ENCODE data around the gene RAB6D. TPM values are rescaled to one million over a fixed set of nuclear protein-coding genes. Genes with fewer than 3 reads are reported as not detected.
A peak's percentile ranks its signal among the peaks of the same experiment; 100 is the strongest.

Gene RAB6D
- total and polyA plus RNA-seq, 9 of the 15 experiments (the other 6 are each of a cell fraction or from before 2014, with no cell fraction given) = 0.01 to 0.04 (median 0.03) TPM; not detected in 5

DNA sequence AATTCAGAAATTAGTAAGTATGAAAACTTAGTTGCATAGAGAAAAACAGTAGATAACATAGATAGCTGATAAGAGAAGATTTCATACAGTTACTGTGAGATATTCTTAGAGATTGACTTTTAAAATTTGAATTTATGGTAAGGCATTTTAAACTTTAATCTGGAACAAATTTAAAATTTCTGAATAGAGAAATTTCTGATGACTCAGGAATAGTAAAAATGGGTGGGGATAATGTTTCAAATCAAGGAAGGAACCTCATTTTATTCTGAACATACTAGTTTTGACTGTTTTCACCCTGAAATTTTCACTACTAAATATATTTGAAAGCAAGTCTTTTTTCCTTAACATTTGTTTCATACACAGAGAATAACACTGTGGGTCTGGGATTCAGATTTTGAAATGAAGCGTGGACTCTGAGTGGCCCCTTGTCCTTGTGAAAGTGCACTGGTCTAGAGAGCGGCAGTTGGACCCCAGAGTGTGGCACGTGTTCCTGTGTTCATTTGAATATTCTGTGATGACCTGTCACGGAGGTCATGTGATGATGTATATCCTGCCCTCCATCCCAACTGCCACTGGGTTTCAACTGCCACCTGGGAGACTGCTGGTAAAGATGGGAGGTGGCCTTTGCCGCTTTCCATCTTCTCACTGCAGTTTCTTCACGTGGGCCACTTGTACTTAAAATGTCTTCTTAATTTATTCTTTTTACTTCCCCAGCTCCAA is 38.5 kb upstream of the RAB6D start (continued):
- TF ChIP-seq GTF2E2 (tag; IDR thresholded peaks at IDR 0.05) = no peak
- TF ChIP-seq MYBL2 (IDR thresholded peaks at IDR 0.05; ENCODE audit: low read depth) = peak; percentile 56
- TF ChIP-seq MYBL2 (CRISPR knock-in tag; IDR thresholded peaks at IDR 0.05; ENCODE audit: borderline replicate concordance) = no peak
- TF ChIP-seq SP2 (IDR thresholded peaks at IDR 0.05; ENCODE audit: extremely low read depth, low read depth, low read length, poor library complexity, severe bottlenecking) = no peak
- no peak for TF ChIP-seq SAFB (IDR thresholded peaks at IDR 0.05; ENCODE audit: borderline replicate concordance, low read depth, low read length)
- TF ChIP-seq GATAD2B (IDR thresholded peaks at IDR 0.05; ENCODE audit: borderline replicate concordance) = no peak
- TF ChIP-seq CBX2 (IDR thresholded peaks at IDR 0.05; ENCODE audit: insufficient read depth, low read length, poor library complexity, severe bottlenecking) = no peak
- no peak for TF ChIP-seq ZNF436 (CRISPR knock-in tag; IDR thresholded peaks at IDR 0.05)
- no peak for TF ChIP-seq SMARCC2 (IDR thresholded peaks at IDR 0.05; ENCODE audit: low read depth)
- peak; percentile 47 for TF ChIP-seq MAFG (tag; conservative IDR thresholded peaks at IDR 0.05)
- TF ChIP-seq HNRNPL (IDR thresholded peaks at IDR 0.05; ENCODE audit: low read depth, low read length) = no peak
- TF ChIP-seq NCOA4 (IDR thresholded peaks at IDR 0.05; ENCODE audit: partially characterized antibody) = no peak
- no peak for TF ChIP-seq MEIS2 (IDR thresholded peaks at IDR 0.05; ENCODE audit: partially characterized antibody)
- peak; percentile 40; the same call in 1 of the 2 replicates for TF ChIP-seq TFE3 (CRISPR knock-in tag; IDR thresholded peaks at IDR 0.05)

Data from K562 (cell line).